Smooth muscle cell (in vitro differentiated cells): ENCODE results near the gene POPDC2. TPM values are rescaled to one million over a fixed set of nuclear protein-coding genes. Genes with fewer than 3 reads are reported as not detected.

ENCODE experiments used
- DNase-seq: peaks from one replicate; lab custom pipeline; 2025; ENCODE audit not compliant: unreplicated experiment; lab: John Stamatoyannopoulos, UW
- H2AFZ ChIP-seq: fragments of 200-600 bp; sonication (generic); 2 replicates; pipeline ENCODE4 v1.6.0; 2016; ENCODE audit warnings: antibody characterized with exemption, low read depth, mild to moderate bottlenecking
- H3F3A ChIP-seq: fragments of 200-600 bp; sonication (generic); 2 replicates; pipeline ENCODE4 v1.6.0; 2017; ENCODE audit warnings: antibody characterized with exemption, low read depth
- H3K27ac ChIP-seq: fragments of 200-600 bp; sonication (generic); 2 replicates; pipeline ENCODE4 v1.5.1; 2016; ENCODE audit warnings: low read depth, mild to moderate bottlenecking
- H3K27me3 ChIP-seq: fragments of 200-600 bp; sonication (generic); 2 replicates; pipeline ENCODE4 v1.6.1; 2016; ENCODE audit warnings: low read depth, mild to moderate bottlenecking
- H3K36me3 ChIP-seq: fragments of 200-600 bp; sonication (generic); 2 replicates; pipeline ENCODE4 v1.5.1; 2016; ENCODE audit warnings: low read depth
- H3K4me1 ChIP-seq: fragments of 200-600 bp; sonication (generic); 2 replicates; pipeline ENCODE4 v1.5.1; 2016; ENCODE audit warnings: low read depth
- H3K4me2 ChIP-seq: fragments of 200-600 bp; sonication (generic); 2 replicates; pipeline ENCODE4 v1.6.0; 2016; ENCODE audit warnings: mild to moderate bottlenecking
- H3K4me3 ChIP-seq: fragments of 200-600 bp; sonication (generic); 2 replicates; pipeline ENCODE4 v1.5.1; 2016; ENCODE audit warnings: mild to moderate bottlenecking
- H3K79me2 ChIP-seq: fragments of 200-600 bp; sonication (generic); 2 replicates; pipeline ENCODE4 v1.6.0; 2016; ENCODE audit warnings: low read depth, mild to moderate bottlenecking
- H3K9ac ChIP-seq: fragments of 200-600 bp; sonication (generic); 2 replicates; pipeline ENCODE4 v1.6.0; 2016; ENCODE audit warnings: low read depth
- H3K9me3 ChIP-seq: fragments of 200-600 bp; sonication (generic); replicated peaks from 2 replicates; pipeline ENCODE4 v1.5.1; 2016; ENCODE audit warnings: low read depth
- H4K20me1 ChIP-seq: fragments of 200-600 bp; sonication (generic); 2 replicates; pipeline ENCODE4 v1.6.0; 2016; ENCODE audit warnings: low read depth
- WGBS: methylation state at CpG from one replicate; pipeline ENCODE4 v1.1.7; 2016; ENCODE audit warnings: low lambda C conversion rate; 5-methylcytosine and 5-hydroxymethylcytosine counted together
- polyA plus RNA-seq: library from polyadenylated mRNA; unstranded; fragments of >200 nt; fragmentation: Nextera tagmentation; extraction: Ambion mirVana; gene quantifications from 2 replicates; pipeline ENCODE4 v1.2.1, GENCODE V29; 2016
- total RNA-seq: library from RNA; depleted of rRNA; stranded (reverse); fragments of >200 nt; gene quantifications from 2 replicates; pipeline ENCODE4 v1.2.3, GENCODE V29; 2014
- TF ChIP-seq, protein P1 (sequence below): fragments of 200-600 bp; sonication (generic); IDR thresholded peaks from 2 replicates; pipeline ENCODE4 v1.5.1; 2017; ENCODE audit warnings: borderline replicate concordance, mild to moderate bottlenecking, antibody characterized with exemption; ENCODE audit not compliant: insufficient read depth, poor library complexity, severe bottlenecking

Gene POPDC2
- total and polyA plus RNA-seq, 2 experiments from 2014 or later = 0.94 to 1.2 TPM

GRCh38 chr3:119598410-119599098 lies 61.8 kb downstream of the POPDC2 start:
- Histone ChIP-seq H3K36me3 (no peaks in the 10 kb centered on the region), H3K9me3 (no peaks in the 10 kb centered on the region), H3K9ac (no peak overlapping the region), H3K4me3 (no peak overlapping the region), H3K27me3 (no peaks in the 10 kb centered on the region), H2AFZ (no peak overlapping the region), H3F3A (peaks cover 3% of the 10 kb centered on the region), H3K4me2 (no peak overlapping the region), H3K4me1 (no peaks in the 10 kb centered on the region), H4K20me1 (no peaks in the 10 kb centered on the region), H3K79me2 (no peaks in the 10 kb centered on the region), H3K27ac (no peak overlapping the region)
- 96% methylated on average over 1 of the region's 1 CpG for WGBS
- TF ChIP-seq, protein P1, sequence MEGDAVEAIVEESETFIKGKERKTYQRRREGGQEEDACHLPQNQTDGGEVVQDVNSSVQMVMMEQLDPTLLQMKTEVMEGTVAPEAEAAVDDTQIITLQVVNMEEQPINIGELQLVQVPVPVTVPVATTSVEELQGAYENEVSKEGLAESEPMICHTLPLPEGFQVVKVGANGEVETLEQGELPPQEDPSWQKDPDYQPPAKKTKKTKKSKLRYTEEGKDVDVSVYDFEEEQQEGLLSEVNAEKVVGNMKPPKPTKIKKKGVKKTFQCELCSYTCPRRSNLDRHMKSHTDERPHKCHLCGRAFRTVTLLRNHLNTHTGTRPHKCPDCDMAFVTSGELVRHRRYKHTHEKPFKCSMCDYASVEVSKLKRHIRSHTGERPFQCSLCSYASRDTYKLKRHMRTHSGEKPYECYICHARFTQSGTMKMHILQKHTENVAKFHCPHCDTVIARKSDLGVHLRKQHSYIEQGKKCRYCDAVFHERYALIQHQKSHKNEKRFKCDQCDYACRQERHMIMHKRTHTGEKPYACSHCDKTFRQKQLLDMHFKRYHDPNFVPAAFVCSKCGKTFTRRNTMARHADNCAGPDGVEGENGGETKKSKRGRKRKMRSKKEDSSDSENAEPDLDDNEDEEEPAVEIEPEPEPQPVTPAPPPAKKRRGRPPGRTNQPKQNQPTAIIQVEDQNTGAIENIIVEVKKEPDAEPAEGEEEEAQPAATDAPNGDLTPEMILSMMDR = no peak
- no peak for DNase-seq

- Histone ChIP-seq H3K36me3 (no peaks in the 10 kb centered on the region), H2AFZ (no peak within 1 kb of the TSS), H4K20me1 (no peaks in the 10 kb centered on the region), H3K4me3 (no peak within 1 kb of the TSS), H3F3A (peaks cover 3% of the 10 kb centered on the region), H3K79me2 (no peaks in the 10 kb centered on the region), H3K4me1 (no peaks in the 10 kb centered on the region), H3K27me3 (no peaks in the 10 kb centered on the region), H3K27ac (no peak within 1 kb of the TSS), H3K4me2 (no peak within 1 kb of the TSS), H3K9me3 (no peaks in the 10 kb centered on the region), H3K9ac (no peak within 1 kb of the TSS)
- WGBS = 75% methylated on average over 7 of the region's 7 CpGs
- no peak for DNase-seq
- TF ChIP-seq, protein P1 = no peak
Observed at GRCh38 chr3:119597548-119598288, 62.7 kb downstream of the POPDC2 start, which contains the start of gene PLA1A. Gene PLA1A (plus strand): TSS chr3:119597885. CDS start chr3:119597914, 29 bp downstream.

DNA sequence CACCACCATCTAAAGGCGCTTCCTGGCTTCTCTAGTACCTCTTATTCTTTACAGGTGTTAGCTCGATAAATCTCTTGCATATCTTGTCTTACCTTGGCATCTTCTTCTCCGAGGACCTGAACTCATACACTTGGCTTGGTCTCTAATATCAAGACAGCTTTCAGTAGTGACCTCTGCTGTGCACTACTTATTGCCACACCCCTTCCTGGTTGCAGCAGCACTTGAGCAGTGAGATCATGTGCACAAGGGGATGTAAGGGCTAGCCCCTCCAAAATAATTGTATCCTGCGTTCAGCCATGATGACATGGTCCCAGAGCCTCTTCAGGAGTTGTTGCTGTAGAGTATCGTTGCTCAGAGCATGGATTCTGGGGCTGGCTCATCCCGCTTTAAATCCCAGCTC lies 64.0 kb downstream of the POPDC2 start:
- no peak overlapping the region for H2AFZ ChIP-seq
- no peak overlapping the region for H3K9ac ChIP-seq
- DNase-seq = no peak
- H3K4me1 ChIP-seq = no peaks in the 10 kb centered on the region
- WGBS = 87% methylated on average over 6 of the region's 6 CpGs
- no peak overlapping the region for H3K4me3 ChIP-seq
- H3K27me3 ChIP-seq = no peaks in the 10 kb centered on the region
- no peaks in the 10 kb centered on the region for H3K79me2 ChIP-seq
- no peaks in the 10 kb centered on the region for H3K36me3 ChIP-seq
- no peaks in the 10 kb centered on the region for H3F3A ChIP-seq
- TF ChIP-seq, protein P1 = no peak
- no peak overlapping the region for H3K4me2 ChIP-seq
- H3K27ac ChIP-seq = no peak overlapping the region
- H4K20me1 ChIP-seq = no peaks in the 10 kb centered on the region
- H3K9me3 ChIP-seq = no peaks in the 10 kb centered on the region
